Naive B cell (primary cell): ENCODE results near the gene MN1. TPM values are rescaled to one million over a fixed set of nuclear protein-coding genes. Genes with fewer than 3 reads are reported as not detected.
A peak's percentile ranks its signal among the peaks of the same experiment; 100 is the strongest.
"Not testable (repeated sequence)": the region's sequence is repeated elsewhere in the genome, so short reads cannot be mapped to it uniquely, and the experiment has no call there.

Source experiments
- ATAC-seq, 2 donors: fragments of 150-1000 bp; cut with Tn5 transposase; 2 replicates each; pipeline ENCODE4 v1.10.0; 2021; ENCODE audit warnings: low read depth in 2 of 2, mild to moderate bottlenecking in 2 of 2, moderate library complexity in 2 of 2
- DNase-seq: peaks from one replicate; pipeline ENCODE4 v3.0.0; 2022
- H3K27ac Mint-ChIP-seq, 6 donors: one replicate each; pipeline ENCODE4 v1.8.0; 2020 to 2022; ENCODE audit warnings: mild to moderate bottlenecking in 6 of 6, mixed read lengths in 6 of 6, moderate library complexity in 5 of 6, inconsistent platforms in 2 of 6
- H3K27me3 Mint-ChIP-seq, 3 donors: one replicate each; pipeline ENCODE4 v1.8.0; 2021 to 2022; ENCODE audit warnings: mixed read lengths in 3 of 3, mild to moderate bottlenecking in 1 of 3
- H3K36me3 Mint-ChIP-seq, 2 donors: one replicate each; pipeline ENCODE4 v1.8.0; 2020 to 2022; ENCODE audit warnings: mixed read lengths in 2 of 2, inconsistent platforms in 1 of 2, mild to moderate bottlenecking in 1 of 2
- H3K4me1 Mint-ChIP-seq, 3 donors: one replicate each; pipeline ENCODE4 v1.8.0; 2020 to 2022; ENCODE audit warnings: mixed read lengths in 3 of 3, inconsistent platforms in 1 of 3, mild to moderate bottlenecking in 1 of 3, moderate library complexity in 1 of 3
- H3K4me3 Mint-ChIP-seq, 8 donors: one replicate each; pipeline ENCODE4 v1.8.0; 2020 to 2022; ENCODE audit warnings: mild to moderate bottlenecking in 8 of 8, mixed read lengths in 8 of 8, moderate library complexity in 8 of 8, inconsistent platforms in 2 of 8
- H3K9me3 Mint-ChIP-seq, 7 donors: one replicate each; pipeline ENCODE4 v1.8.0; 2020 to 2022; ENCODE audit warnings: mixed read lengths in 7 of 7, mild to moderate bottlenecking in 5 of 7, inconsistent platforms in 2 of 7, moderate library complexity in 1 of 7
- polyA plus RNA-seq, 6 donors: library from polyadenylated mRNA; unstranded; fragments of 300-500 nt; fragmentation: Illumina TruSeq; gene quantifications; one replicate each; pipeline ENCODE4 v1.2.3, GENCODE V29; 2021; ENCODE audit warnings: low read depth in 6 of 6

Gene MN1
- polyA plus RNA-seq, 6 donors from 2014 or later, result not detected

DNA sequence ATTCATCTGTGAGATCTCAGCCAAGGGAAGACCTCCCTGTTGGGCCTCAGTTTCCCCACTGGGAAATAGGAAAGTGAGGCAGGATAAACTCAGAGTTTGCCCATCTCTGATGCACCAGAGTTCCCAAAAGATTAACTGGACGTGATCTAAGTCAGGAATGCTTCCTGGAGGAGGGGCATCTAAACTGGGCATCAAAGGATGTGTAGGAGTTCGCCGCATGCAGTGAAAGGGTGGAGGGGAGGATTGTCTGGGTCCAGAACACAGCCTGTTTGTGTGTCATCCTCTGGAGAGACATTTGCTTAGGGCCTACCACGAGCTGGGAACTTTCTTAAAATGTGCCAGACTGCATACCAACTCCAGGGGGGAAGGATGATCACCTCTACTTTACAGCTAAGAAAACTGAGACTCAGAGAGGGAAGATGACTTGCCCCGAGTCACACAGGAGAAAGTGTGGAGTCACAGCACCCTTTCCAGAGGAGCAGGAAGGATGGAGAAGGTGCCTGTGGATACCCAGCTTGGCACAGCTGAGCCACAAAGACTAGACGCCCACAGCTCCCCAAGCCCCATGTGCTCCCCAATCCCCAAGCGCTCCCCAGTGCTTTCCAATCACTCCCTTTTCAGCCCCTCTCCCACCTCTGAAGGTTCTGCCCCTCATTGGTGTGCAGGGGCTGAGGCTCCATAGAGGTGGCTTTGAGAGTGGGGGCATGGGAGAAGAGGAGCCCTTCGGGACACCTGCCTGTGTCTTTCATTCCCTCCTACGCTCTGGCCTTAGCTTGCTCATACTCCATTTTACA is 50.1 kb downstream of the MN1 start:
- Mint-ChIP-seq H3K27me3 (peaks cover 0 to 4% (median 0%) of the 10 kb centered on the region in 3 donors), H3K36me3 (no peaks in the 10 kb centered on the region), H3K4me1 (no peaks in the 10 kb centered on the region), H3K27ac (no peak overlapping the region), H3K9me3 (no peaks in the 10 kb centered on the region), H3K4me3 (no peak overlapping the region)
- DNase-seq (no peak), ATAC-seq (no peak)

DNA sequence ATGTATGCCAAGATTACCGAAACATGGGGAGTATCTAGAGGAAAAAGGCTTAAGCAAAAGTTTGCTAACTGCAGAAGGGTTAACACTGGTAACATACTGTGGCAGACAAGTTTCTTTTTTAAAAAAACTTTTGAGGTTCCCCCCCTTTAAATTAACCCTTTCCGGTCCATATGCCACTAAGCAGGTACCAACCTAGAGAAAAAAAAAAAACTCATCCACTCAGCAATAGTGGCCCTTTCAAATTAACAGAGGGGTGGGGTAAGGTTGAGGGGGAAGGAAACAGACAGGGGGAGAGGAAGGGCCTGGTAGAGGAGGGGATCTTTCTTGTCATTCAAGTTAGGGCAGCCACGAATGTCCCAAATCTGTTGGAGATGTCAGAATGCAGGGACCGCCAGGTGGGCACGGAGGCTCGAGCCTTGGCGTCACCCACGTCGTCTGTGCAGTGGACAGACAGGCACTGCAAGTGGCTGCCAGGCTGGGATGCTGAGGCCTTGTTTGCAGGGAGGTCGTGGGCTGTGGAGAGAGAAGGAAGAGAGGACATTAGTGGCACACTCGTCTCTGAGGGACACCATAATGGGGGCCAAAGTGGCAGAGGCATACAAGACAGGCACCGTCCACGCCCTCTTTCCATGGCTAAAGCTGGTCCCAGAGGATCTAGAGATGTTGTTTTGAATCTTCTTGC is 50.8 kb downstream of the MN1 start:
- no peaks in the 10 kb centered on the region for H3K4me1 Mint-ChIP-seq
- H3K4me3 Mint-ChIP-seq, result no peak overlapping the region
- no peaks in the 10 kb centered on the region for H3K36me3 Mint-ChIP-seq
- H3K27me3 Mint-ChIP-seq, result peaks cover 0 to 10% (median 7%) of the 10 kb centered on the region in 3 donors
- ATAC-seq (no peak), DNase-seq (no peak)
- H3K27ac Mint-ChIP-seq, result no peak overlapping the region
- peaks cover 0 to 2% (median 0%) of the 10 kb centered on the region in 7 donors for H3K9me3 Mint-ChIP-seq

DNA sequence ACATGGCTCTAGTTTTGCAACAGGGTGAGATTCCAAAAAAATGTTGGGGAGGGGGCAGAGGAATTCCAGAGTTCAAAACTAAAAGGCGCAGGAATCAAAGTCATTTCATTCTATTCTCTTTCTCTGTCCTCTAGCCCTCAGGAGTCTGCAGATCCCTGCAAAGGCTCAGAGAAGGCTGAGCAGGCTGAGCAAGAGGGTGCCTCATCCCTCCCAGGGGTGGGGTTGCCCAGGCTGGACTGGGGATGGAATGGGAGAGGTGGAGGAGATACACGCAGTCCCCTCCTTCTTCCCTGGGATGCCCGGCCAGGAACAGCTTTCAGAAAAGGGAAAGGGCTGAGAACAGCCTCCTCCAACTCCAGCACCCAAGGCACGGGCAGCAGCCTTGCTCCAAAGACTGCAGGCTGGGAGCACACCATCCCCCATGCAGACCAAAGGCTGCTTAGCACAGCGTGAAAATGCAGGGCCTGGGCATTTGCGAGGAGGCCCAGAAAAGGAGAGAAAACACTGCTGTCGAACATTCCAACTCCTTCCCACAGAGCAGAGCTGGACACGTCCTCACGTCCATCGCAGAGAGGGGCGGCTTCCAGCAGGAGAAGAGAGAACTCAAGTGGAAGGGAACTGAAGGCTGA is 51.8 kb downstream of the MN1 start:
- no peak overlapping the region for H3K4me3 Mint-ChIP-seq

DNA sequence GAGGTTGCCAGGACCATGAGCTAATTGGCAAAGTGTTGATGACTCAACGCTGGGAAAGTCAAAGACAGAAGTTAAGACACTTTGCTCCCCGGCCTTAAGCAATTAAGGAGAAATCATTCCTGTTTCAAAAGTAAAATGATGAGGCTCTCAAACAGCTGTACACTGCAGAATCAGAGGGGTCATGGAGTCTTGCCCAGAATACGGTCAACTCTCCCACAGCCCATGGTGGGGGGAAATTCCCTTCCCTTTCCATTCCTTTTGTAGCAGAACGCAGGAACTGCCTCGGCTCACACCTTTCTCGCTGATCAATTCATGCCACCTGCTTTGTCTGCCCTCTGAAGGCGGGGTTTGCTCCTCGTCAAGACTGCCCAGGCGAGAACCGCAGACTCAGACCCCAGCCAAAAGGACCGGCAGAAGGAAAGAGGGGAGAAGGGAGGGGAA is 52.8 kb downstream of the MN1 start:
- Mint-ChIP-seq H3K4me1 (no peaks in the 10 kb centered on the region), H3K9me3 (peaks cover 0 to 2% (median 0%) of the 10 kb centered on the region in 7 donors), H3K27ac (no peak overlapping the region), H3K4me3 (no peak overlapping the region), H3K27me3 (peaks cover 0 to 15% (median 10%) of the 10 kb centered on the region in 3 donors), H3K36me3 (no peaks in the 10 kb centered on the region)
- ATAC-seq (no peak), DNase-seq (no peak)

More for the DNA sequence above, 51.8 kb downstream of the MN1 start:
- H3K36me3 Mint-ChIP-seq, result no peaks in the 10 kb centered on the region
- H3K27me3 Mint-ChIP-seq, result peaks cover 0 to 14% (median 10%) of the 10 kb centered on the region in 3 donors
- no peaks in the 10 kb centered on the region for H3K4me1 Mint-ChIP-seq
- peaks cover 0 to 2% (median 0%) of the 10 kb centered on the region in 7 donors for H3K9me3 Mint-ChIP-seq
- DNase-seq (no peak), ATAC-seq (no peak)
- H3K27ac Mint-ChIP-seq, result peak overlapping the region in 1 of 6 donors; percentile 23

DNA sequence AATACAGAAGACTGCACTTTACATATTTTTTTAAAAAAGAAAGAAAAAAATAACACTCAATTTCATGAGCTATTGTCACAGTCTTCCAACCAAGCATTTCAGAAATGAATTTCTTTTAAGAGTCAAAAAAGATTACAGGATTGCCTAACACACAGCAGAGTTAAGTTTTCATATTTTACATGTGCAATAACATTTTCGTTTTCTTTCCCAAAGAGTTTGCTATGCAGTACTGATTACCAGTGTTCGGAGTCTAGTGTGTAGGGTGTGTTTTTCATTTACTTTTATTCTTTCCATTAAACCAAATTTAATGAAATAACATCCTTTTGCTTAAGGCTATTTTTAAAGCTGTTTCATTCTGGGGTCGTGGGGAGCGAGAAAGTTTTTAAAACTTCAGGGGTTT is 53.2 kb downstream of the MN1 start:
- peaks cover 0 to 19% (median 10%) of the 10 kb centered on the region in 3 donors for H3K27me3 Mint-ChIP-seq
- no peak for ATAC-seq
- H3K36me3 Mint-ChIP-seq, result no peaks in the 10 kb centered on the region

DNA sequence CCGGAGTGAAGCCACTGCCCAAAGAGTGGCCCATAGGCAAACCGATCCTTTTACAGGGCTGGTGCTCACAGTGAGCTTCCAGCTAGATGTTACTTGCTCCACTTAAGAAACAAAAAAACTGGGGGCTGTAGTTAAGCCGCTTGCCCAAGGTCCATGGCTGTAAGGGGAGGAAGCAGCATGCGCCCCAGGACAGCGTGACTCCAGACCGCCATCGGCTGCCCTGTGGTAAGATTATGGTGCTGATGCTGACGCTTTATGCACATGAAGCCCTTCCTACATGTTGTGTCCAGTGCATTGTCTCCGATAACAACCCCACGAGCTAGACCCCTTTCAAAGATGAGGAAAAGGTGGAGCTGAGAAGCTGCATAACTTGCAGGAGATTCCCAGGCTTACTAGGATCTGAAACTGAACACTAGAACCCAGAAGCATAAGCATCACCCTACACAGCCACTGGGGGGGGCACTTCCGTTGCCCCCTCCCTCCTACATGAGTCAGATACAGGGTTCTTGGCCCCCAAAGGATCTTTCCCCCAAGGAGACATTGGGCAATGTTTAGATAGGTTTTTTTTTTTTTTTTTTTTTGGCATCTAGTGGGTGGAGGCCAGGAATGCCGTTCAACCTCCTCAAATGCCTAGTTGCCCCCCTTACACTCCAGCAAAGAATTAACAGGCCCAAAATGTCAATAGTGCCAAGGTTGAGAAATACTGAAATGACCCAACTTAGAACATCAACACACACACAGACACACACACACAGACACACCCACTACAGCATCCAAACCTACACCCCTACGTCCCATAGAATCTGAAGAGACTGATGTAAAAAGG is 53.9 kb downstream of the MN1 start:
- H3K27me3 Mint-ChIP-seq, result peaks cover 0 to 27% (median 10%) of the 10 kb centered on the region in 3 donors
- H3K36me3 Mint-ChIP-seq, result no peaks in the 10 kb centered on the region
- H3K9me3 Mint-ChIP-seq, result peaks cover 0 to 2% (median 0%) of the 10 kb centered on the region in 7 donors
- no peak overlapping the region for H3K4me3 Mint-ChIP-seq
- ATAC-seq (no peak), DNase-seq (no peak)
- H3K4me1 Mint-ChIP-seq, result no peaks in the 10 kb centered on the region
- no peak overlapping the region for H3K27ac Mint-ChIP-seq

More for the DNA sequence above, 53.2 kb downstream of the MN1 start:
- Mint-ChIP-seq H3K4me1 (no peaks in the 10 kb centered on the region), H3K4me3 (no peak overlapping the region), H3K9me3 (peaks cover 0 to 2% (median 0%) of the 10 kb centered on the region in 7 donors), H3K27ac (no peak overlapping the region)
- DNase-seq, result no peak

DNA sequence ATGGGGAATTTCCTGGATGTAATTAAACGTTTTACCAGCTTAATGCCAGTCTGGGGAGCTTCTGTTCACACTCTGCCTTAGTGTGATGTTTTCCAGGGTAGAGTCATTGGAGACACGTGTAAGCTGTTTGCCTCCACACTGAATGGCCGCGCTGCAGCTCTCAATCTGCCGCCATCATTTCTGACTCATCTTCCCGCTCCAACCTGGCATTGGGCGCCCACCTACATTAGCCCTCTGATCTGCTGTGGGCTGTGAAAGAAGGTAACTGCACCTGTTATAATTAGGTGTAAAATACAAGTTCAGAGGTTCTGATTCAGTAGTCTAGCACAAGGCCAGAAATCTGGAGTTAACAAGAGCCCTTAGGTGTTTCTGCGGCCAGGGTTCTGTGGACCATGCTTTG is 54.6 kb downstream of the MN1 start:
- ATAC-seq (no peak), DNase-seq (no peak)
- Mint-ChIP-seq H3K4me3 (no peak overlapping the region), H3K27ac (no peak overlapping the region), H3K4me1 (no peaks in the 10 kb centered on the region), H3K27me3 (peaks cover 0 to 28% (median 10%) of the 10 kb centered on the region in 3 donors), H3K9me3 (peaks cover 0 to 2% (median 0%) of the 10 kb centered on the region in 7 donors), H3K36me3 (no peaks in the 10 kb centered on the region)

DNA sequence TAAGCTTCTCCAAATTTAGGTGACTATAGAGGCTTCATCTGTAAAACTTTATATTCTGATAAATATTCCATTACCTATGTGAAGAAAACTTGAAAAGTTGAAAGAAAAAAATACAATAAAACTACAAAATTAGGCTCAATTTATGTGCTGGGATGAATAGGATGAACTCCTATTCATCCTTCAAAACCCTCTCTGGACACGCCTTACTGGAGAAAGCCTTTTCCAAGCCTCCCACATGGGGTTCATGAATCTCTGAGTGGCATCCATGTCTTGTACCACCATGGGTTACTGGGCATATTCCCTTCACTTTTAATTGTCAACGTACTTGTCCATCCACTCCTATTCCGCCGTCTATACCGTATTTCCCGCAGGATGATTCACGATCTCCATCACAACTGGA is 55.7 kb downstream of the MN1 start:
- Mint-ChIP-seq H3K27ac (no peak overlapping the region), H3K36me3 (no peaks in the 10 kb centered on the region), H3K9me3 (peaks cover 0 to 2% (median 0%) of the 10 kb centered on the region in 7 donors), H3K4me1 (no peaks in the 10 kb centered on the region), H3K4me3 (no peak overlapping the region), H3K27me3 (peaks cover 0 to 28% (median 10%) of the 10 kb centered on the region in 3 donors)
- ATAC-seq (no peak), DNase-seq (no peak)

DNA sequence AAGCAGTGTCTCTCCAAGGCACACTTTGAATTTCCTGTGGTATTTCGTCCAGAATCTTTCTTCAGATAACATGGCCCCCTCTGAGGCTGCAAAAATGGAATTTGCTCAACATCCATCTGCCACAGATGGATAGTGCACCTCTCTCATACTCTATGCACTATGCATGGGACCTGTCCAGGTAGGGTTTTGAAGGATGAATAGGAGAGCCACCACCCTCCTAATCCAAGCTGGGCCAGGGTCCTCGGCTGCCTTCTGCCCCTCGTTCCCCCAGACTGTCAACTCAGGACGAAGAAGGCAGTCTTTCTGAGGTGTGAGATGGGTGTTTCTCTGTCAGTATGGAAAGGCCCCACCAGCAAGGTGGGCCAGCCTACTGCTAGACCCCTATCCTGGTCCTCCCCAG is 56.4 kb downstream of the MN1 start:
- no peaks in the 10 kb centered on the region for H3K36me3 Mint-ChIP-seq
- no peaks in the 10 kb centered on the region for H3K4me1 Mint-ChIP-seq
- peaks cover 0 to 28% (median 10%) of the 10 kb centered on the region in 3 donors for H3K27me3 Mint-ChIP-seq
- DNase-seq (no peak), ATAC-seq (no peak)
- H3K27ac Mint-ChIP-seq, result no peak overlapping the region
- H3K4me3 Mint-ChIP-seq, result no peak overlapping the region
- H3K9me3 Mint-ChIP-seq, result peaks cover 0 to 8% (median 2%) of the 10 kb centered on the region in 7 donors

DNA sequence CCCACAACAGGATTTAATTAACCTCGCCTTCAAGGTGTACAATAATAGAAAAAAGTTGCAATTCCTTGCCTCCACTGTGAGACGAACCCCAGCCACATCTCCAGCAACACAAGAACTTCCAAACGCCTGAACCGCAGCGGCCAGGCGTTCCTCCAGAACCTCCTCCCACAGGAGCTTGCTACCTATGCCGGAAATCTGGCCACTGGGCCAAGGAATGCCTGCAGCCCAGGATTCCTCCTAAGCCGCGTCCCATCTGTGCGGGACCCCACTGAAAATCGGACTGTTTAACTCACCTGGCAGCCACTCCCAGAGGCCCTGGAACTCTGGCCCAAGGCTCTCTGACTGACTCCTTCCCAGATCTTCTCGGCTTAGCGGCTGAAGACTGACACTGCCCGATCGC is 57.5 kb downstream of the MN1 start:
- not testable (repeated sequence) for DNase-seq, H3K4me1 Mint-ChIP-seq, ATAC-seq, H3K4me3 Mint-ChIP-seq, H3K36me3 Mint-ChIP-seq, H3K27ac Mint-ChIP-seq
- Mint-ChIP-seq H3K9me3 (peaks cover 0 to 11% (median 4%) of the 10 kb centered on the region in 7 donors), H3K27me3 (peaks cover 0 to 28% (median 6%) of the 10 kb centered on the region in 3 donors)

DNA sequence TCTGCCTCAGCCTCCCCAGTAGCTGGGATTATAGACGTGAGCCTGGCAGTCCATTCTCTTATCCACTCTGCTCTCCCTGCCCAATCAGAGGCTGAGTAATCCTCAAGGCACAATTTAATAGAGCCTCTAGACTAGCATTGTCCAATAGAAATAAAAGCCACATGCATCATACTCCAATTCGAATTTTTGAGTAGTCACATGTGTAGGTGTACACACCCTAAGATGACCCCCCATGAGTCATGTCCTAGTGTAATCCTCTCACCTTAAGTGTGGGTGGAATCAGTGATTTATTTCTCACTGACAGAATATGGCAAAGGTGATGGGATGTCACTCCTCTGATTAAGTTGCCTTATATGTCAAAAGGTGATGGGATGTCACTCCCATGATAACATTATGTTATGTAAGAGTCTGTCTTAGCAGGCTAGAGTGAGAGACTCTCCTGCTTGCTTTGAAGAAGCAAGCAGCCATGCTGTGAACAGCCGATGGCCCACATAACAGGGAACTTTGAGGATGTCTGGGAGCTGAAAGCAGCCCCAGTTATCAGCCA is 61.3 kb downstream of the MN1 start:
- no peaks in the 10 kb centered on the region for H3K36me3 Mint-ChIP-seq
- no peak overlapping the region for H3K27ac Mint-ChIP-seq
- no peak overlapping the region for H3K4me3 Mint-ChIP-seq
- peaks cover 0 to 16% (median 4%) of the 10 kb centered on the region in 3 donors for H3K27me3 Mint-ChIP-seq
- peaks cover 4 to 37% (median 9%) of the 10 kb centered on the region in 7 donors for H3K9me3 Mint-ChIP-seq
- ATAC-seq, result no peak
- no peak for DNase-seq
- no peaks in the 10 kb centered on the region for H3K4me1 Mint-ChIP-seq

DNA sequence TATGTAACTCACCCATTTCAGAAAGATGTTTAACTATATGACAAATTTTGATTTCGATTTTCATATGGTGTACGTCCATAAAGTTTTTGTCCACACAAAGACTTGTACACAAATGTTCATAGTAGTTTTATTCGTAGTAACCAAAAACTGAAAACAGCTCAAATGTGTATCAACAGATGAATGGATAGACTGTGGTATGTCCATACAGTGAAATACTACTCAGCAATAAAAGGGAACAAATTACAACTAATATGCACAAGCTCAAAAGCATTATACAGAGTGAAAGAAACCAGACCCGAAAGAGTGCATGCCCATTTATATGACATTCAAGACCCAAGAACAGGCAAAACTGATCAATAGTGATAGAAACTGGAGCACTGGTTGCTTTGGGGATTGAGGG is 64.0 kb downstream of the MN1 start:
- no peaks in the 10 kb centered on the region for H3K4me1 Mint-ChIP-seq
- peaks cover 4 to 37% (median 9%) of the 10 kb centered on the region in 7 donors for H3K9me3 Mint-ChIP-seq
- no peak overlapping the region for H3K4me3 Mint-ChIP-seq
- no peaks in the 10 kb centered on the region for H3K36me3 Mint-ChIP-seq
- no peak overlapping the region for H3K27ac Mint-ChIP-seq
- peaks cover 0 to 4% (median under 1%) of the 10 kb centered on the region in 3 donors for H3K27me3 Mint-ChIP-seq
- DNase-seq (no peak), ATAC-seq (no peak)
